GM12878 (cell line): ENCODE results near the gene EMB. TPM values are rescaled to one million over a fixed set of nuclear protein-coding genes. Genes with fewer than 3 reads are reported as not detected.
"Not testable (repeated sequence)": the region's sequence is repeated elsewhere in the genome, so short reads cannot be mapped to it uniquely, and the experiment has no call there.

Experiments
- ATAC-seq: fragments of 200-7000 bp; cut with Tn5 transposase; 3 replicates; pipeline ENCODE4 v1.9.1; 2020; ENCODE audit warnings: mild to moderate bottlenecking, moderate library complexity
- BruUV-seq: library from RNA; stranded (reverse); fragments of 400-500 nt; replicated peaks from 2 replicates; lab custom pipeline; 2021; lab: Mats Ljungman, UMichigan
- CTCF ChIA-PET: fragments of 300-600 bp; sonication (Branson Sonifier 250); formaldehyde crosslinking; extraction: SDS; loops from one replicate; lab custom pipeline; 2021; ENCODE audit warnings: inconsistent platforms; lab: Yijun Ruan, JAX
- POLR2A ChIA-PET: fragments of 350-600 bp; formaldehyde crosslinking; extraction: SDS; loops from one replicate; lab custom pipeline; 2021; ENCODE audit warnings: inconsistent platforms; lab: Charles Lee
- RAD21 ChIA-PET: fragments of 300-600 bp; sonication (Branson Sonifier 250); formaldehyde crosslinking; loops from one replicate; lab custom pipeline; 2023; ENCODE audit warnings: antibody characterized with exemption; ENCODE audit not compliant: unreplicated experiment; lab: Charles Lee
- SMC1A ChIA-PET: fragments of 300-600 bp; sonication (Branson Sonifier 250); formaldehyde crosslinking; loops from one replicate; lab custom pipeline; 2023; ENCODE audit not compliant: unreplicated experiment, uncharacterized antibody; lab: Charles Lee
- DNase-seq: peaks from one replicate; pipeline ENCODE4 v3.0.0-alpha.2; 2011; ENCODE audit warnings: low read depth, low spot score
- FAIRE-seq: peaks from 3 replicates; lab custom pipeline; 2011; peaks lifted over from hg19 to GRCh38; lab: Jason Lieb, UNC
- H2AFZ ChIP-seq: 2 replicates; pipeline ENCODE4 v1.6.0; 2011; ENCODE audit warnings: low read depth, low read length, control low read depth; ENCODE audit not compliant: control insufficient read depth
- H3K27ac ChIP-seq: 2 replicates; pipeline ENCODE4 v1.5.1; 2011; ENCODE audit warnings: control low read depth; ENCODE audit not compliant: control insufficient read depth, insufficient read depth
- H3K27me3 ChIP-seq, 2 experiments: replicated peaks in 1 of 2; 2 replicates each; pipeline versions ENCODE4 v1.6.0 to v1.6.1; 2011; ENCODE audit warnings: low read length in 1 of 2; ENCODE audit not compliant: control insufficient read depth in 2 of 2, insufficient read depth in 2 of 2
- H3K36me3 ChIP-seq, 2 experiments: 2 replicates each; pipeline ENCODE4 v1.5.1; 2011; ENCODE audit warnings: low read length in 1 of 2; ENCODE audit not compliant: control insufficient read depth in 2 of 2, insufficient read depth in 2 of 2
- H3K4me1 ChIP-seq: 2 replicates; pipeline ENCODE4 v1.6.1; 2011; ENCODE audit warnings: mild to moderate bottlenecking, low read length, moderate library complexity, mixed read lengths; ENCODE audit not compliant: control insufficient read depth, insufficient read depth
- H3K4me2 ChIP-seq: 2 replicates; pipeline ENCODE4 v1.6.0; 2011; ENCODE audit warnings: control low read depth; ENCODE audit not compliant: control insufficient read depth, insufficient read depth
- H3K4me3 ChIP-seq: fragments of 200-600 bp; sonication (generic); 2 replicates; pipeline ENCODE4 v1.5.1; 2016
- H3K79me2 ChIP-seq: 2 replicates; pipeline ENCODE4 v1.6.0; 2011; ENCODE audit warnings: low read length; ENCODE audit not compliant: control insufficient read depth, insufficient read depth
- H3K9ac ChIP-seq: 2 replicates; pipeline ENCODE4 v1.8.0; 2011; ENCODE audit warnings: low read length, control low read depth, mixed read lengths; ENCODE audit not compliant: control insufficient read depth, insufficient read depth
- H3K9me3 ChIP-seq: replicated peaks from 3 replicates; pipeline ENCODE4 v1.5.1; 2011; ENCODE audit warnings: mild to moderate bottlenecking, low read length; ENCODE audit not compliant: control insufficient read depth, insufficient read depth
- H4K20me1 ChIP-seq: 2 replicates; pipeline ENCODE4 v1.6.0; 2011; ENCODE audit not compliant: control insufficient read depth, insufficient read depth
- CEBPZ ChIP-seq: fragments of 150-350 bp; IDR thresholded peaks from 2 replicates; pipeline ENCODE4 v1.6.1; 2016; ENCODE audit warnings: low read depth, low read length
- IRF4 ChIP-seq: IDR thresholded peaks from 2 replicates; pipeline ENCODE4 v1.6.1; 2011; ENCODE audit warnings: low read depth, low read length
- POU2F2 ChIP-seq: IDR thresholded peaks from 3 replicates; pipeline ENCODE4 v1.6.1; 2011; ENCODE audit warnings: low read depth, mild to moderate bottlenecking, low read length, borderline replicate concordance
- WGBS: methylation state at CpG from one replicate; pipeline ENCODE4 v1.1.6; 2016; ENCODE audit warnings: low lambda C conversion rate; ENCODE audit not compliant: insufficient replicate concordance, insufficient coverage; ENCODE audit errors: missing lambda C conversion rate; 5-methylcytosine and 5-hydroxymethylcytosine counted together
- in situ Hi-C: fragments of 300-500 bp; cut with MboI; formaldehyde crosslinking; loops from 9 replicates; pipeline ENCODE4 v1.14.3; 2018; ENCODE audit warnings: mixed read lengths
- intact Hi-C: fragments of 100-400 bp; cut with micrococcal nuclease; formaldehyde crosslinking; loops from one replicate; pipeline ENCODE4 v1.14.2; 2022; ENCODE audit not compliant: unreplicated experiment
- polyA plus RNA-seq, 11 experiments: library from polyadenylated mRNA; depleted of rRNA in 4 of 11; unstranded in 6 of 11; stranded (reverse) in 5 of 11; fragments of >200 nt; fragmentation: Nextera tagmentation in 4 of 11; fragmentation: Illumina TruSeq in 1 of 11; extraction: Ambion mirVana in 4 of 11; extraction: Trizol in 1 of 11; gene quantifications; 1 replicate in 1 of 11; 2 replicates in 10 of 11; pipeline versions ENCODE4 v1.2.1 to v1.2.3, GENCODE V29; 2011 to 2016; ENCODE audit warnings: inconsistent platforms in 2 of 11, missing spikeins in 2 of 11, low read depth in 1 of 11
- total RNA-seq, 4 experiments: library from RNA; depleted of rRNA in 3 of 4; stranded (reverse); fragments of >200 nt in 3 of 4; fragmentation: Illumina TruSeq in 1 of 4; extraction: Trizol in 1 of 4; gene quantifications; 2 replicates each; pipeline versions ENCODE4 v1.2.1 to v1.2.3, GENCODE V29; 2013 to 2021

Gene EMB
- total and polyA plus RNA-seq, 10 of the 15 experiments (the other 5 are each of a cell fraction or from before 2014, with no cell fraction given), result 7.0 to 48.9 (median 37.7) TPM

GRCh38 chr5:50476549-50476948, 35.5 kb upstream of the EMB start:
- WGBS, result 0% methylated on average over 1 of the region's 1 CpG

GRCh38 chr5:50465015-50465414, 23.9 kb upstream of the EMB start:
- H3K9ac ChIP-seq, H3K4me2 ChIP-seq, CTCF ChIA-PET, intact Hi-C loops, FAIRE-seq, BruUV-seq, H3K4me3 ChIP-seq, ATAC-seq, H3K27ac ChIP-seq, in situ Hi-C loops, DNase-seq, H4K20me1 ChIP-seq, H3K79me2 ChIP-seq, H3K36me3 ChIP-seq, RAD21 ChIA-PET, POLR2A ChIA-PET, H3K27me3 ChIP-seq, H3K4me1 ChIP-seq, H3K9me3 ChIP-seq, H2AFZ ChIP-seq: not testable (repeated sequence)
- SMC1A ChIA-PET, result interaction anchor here (1.2 kb wide), 1 partner anchor 18 kb away, joined by 3 read pairs; no protein-coding TSS in a partner anchor
- WGBS, result 64% methylated on average over 22 of the region's 23 CpGs

More at GRCh38 chr5:50476549-50476948, 35.5 kb upstream of the EMB start:
- H4K20me1 ChIP-seq, result no peaks in the 10 kb centered on the region
- in situ Hi-C loops, result no loop called here
- H3K4me3 ChIP-seq, result no peak overlapping the region
- H3K27ac ChIP-seq, result no peak overlapping the region
- peaks cover 5% of the 10 kb centered on the region; the same call in 1 of the 2 replicates for H3K4me1 ChIP-seq
- peak; percentile 61 for FAIRE-seq
- H3K9me3 ChIP-seq, result no peaks in the 10 kb centered on the region
- ChIA-PET POLR2A (no interaction called here), RAD21 (no interaction called here), CTCF (no interaction called here), SMC1A (no interaction called here)
- H3K79me2 ChIP-seq, result no peaks in the 10 kb centered on the region
- no TSS peak for BruUV-seq
- no peak for TF ChIP-seq IRF4
- TF ChIP-seq POU2F2, result peak; percentile 72; the same call in 1 of the 3 replicates
- no peak for TF ChIP-seq CEBPZ
- peak overlapping the region; percentile 25; the same call in 1 of the 2 replicates for H3K4me2 ChIP-seq
- ATAC-seq, result peak; percentile 98
- no peak overlapping the region for H3K9ac ChIP-seq
- H3K27me3 ChIP-seq, result no peaks in the 10 kb centered on the region
- intact Hi-C loops, result no loop called here
- no peak for DNase-seq
- H3K36me3 ChIP-seq, result no peaks in the 10 kb centered on the region
- H2AFZ ChIP-seq, result no peak overlapping the region
